GM19240 (cell line): ENCODE measurements around the gene MEX3C.

Source experiments
- DNase-seq: peaks from one replicate; pipeline ENCODE4 v3.0.0; 2011; ENCODE audit warnings: low spot score; ENCODE audit not compliant: insufficient read length

MEX3C gene

DNA sequence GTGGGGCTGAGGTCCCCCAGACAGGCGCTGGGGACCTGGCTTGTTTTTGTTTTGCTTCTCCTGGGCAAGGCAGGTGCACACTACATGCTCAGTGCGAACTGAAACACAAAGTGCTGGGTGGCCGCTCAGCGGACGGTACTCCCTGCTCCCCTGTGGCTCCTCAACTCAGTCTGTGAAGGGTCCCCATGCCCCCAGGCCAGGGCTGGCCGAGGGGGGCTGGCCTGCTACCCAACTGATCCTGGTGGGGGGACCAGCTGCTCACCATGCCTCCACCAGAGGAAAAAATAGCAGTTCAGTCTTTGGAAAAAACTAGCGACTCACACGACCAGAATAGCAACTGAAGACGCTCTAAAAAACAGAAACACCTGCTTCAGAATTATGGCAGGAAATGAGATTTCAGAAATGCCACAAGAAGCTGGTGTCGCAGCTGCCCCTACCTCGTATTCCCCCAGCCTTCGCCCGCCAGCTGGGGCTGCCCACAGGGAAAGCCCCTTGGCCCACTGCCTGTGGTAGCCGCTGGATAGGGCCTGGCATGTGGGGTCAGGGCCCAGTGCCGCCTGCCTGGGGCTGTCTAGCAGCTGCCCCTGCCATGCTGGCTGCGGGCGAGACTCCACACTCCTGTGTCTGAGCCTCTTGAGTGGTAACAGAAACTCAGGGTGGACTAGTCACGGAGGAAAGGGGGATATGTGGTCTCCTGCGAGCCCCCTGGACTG is 43.7 kb downstream of the MEX3C start:
- DNase-seq: peak; percentile 44

DNA sequence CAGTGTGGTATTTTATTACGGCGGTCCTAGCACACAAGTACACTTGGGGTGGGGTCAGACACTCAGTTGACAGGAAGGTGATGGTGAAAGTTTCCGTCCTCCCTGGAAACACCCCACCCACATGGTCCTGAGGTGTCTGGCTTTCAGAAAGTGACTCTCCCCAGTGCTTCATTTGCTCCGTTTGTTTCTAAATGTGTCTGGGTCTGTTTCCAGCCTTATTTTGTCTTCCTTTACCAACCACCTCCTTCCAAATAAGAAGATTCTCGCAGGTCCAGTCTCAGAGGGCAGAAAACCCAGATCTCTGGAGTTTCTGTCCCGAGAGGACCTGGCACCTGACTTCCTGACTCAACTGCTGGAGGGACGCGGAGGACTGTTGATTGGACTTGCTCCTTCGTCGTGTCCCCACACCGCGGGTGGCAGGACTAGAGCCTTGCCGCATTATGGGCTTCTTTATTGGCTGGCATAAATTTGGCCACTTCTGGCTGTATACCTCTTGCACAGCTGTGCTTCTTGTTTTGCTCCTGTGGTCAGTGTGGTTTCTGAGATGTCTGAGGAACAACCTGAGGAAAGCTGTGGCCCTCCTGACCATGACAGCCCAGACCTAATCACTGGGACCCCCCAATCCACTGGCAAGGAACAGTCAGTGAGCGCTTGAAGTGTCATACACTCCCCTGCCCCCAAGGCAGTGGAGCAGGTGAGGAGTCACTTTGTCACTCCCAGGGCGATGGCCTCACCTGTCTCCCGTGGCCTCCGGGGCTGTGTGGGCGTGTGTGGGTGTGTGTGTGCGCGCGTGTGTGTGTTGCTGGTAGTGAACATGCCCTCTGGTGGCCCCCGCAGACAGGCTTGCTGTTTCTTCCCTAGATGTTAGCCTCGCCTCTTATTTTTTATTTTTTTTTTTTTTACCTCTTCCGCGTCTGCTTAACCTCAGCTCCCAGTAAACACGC is 45.6 kb downstream of the MEX3C start:
- DNase-seq: no peak

DNA sequence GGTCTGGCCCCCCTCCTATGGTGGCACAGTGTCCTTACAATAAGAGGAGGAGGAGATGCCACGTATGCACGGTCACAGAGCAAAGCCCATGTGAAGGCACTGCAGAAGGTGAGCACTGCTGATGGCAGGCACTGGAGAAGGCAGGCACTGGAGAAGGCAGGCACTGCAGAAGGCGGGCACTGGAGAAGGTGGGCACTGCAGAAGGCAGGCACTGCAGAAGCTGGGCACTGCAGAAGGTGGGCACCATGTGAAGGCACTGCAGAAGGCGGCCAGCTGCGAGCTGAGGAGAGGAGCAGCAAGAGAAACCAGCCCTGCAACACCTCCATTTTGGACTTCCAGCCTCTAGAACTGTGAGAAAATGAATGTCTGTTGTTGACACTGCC is 46.3 kb downstream of the MEX3C start:
- no peak for DNase-seq

DNA sequence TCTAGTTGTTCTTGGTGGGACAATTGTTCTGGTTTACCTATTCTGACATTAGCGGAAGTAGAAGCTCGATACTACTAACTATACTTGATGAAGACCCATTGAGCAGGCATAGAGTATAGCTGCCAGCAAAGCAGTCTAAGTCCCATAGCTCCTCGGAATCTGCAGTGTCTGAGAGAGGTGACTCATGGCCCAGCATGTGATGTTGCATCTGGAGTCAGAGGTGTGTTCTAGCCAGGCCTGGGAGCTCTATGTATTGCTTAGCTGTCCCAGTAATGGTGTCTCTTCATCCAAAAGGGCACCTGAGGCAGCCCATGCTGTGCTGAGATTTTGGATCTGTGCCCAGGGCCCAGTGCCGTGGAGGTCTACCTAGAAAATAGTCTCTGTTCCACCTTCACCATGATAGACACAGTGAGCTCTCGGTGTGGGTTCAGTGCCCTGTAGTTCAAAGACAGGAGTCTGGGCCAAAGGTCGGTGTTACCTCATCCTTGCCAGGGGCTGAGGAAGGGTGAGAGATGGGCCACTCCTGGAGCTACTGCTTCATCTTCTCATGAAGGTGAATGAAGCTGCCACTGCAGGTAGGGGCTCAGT is 47.3 kb downstream of the MEX3C start:
- no peak for DNase-seq

DNA sequence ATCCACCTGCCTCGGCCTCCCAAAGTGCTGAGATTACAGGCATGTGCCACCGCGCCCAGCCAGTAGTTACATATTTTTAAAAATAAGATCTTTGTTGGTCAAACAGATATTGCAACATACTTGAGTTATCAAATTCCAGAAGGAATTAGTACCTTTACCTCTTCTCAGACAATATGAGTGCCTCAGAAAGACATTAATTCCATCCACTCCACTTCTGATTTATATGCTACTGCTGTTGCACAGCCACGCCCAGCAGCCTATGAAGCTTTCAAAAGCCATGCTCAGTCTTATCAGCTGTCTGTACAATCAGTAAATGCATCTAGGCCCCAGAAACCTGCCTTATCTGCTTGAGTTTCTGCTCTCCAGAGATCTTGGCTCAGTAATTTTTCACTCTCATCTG is 47.8 kb downstream of the MEX3C start:
- no peak for DNase-seq

DNA sequence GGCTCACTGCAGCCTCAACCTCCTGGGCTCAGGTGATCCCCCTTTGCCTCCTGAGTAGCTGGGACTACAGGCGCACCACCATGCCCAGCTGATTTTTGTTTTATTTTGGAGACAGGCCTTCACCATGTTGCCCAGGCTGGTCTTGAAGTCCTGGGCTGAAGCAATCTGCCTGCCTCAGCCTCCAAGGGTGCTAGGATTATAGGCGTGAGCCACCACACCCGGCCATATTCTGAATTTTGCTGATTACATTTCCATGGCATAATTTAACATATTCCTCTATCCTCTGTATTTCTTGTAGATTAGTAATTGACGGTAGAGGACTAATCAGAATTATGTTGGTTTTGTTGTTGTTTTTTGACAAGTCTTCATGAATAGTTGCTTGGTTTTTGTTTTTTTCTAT is 50.6 kb downstream of the MEX3C start:
- no peak for DNase-seq

DNA sequence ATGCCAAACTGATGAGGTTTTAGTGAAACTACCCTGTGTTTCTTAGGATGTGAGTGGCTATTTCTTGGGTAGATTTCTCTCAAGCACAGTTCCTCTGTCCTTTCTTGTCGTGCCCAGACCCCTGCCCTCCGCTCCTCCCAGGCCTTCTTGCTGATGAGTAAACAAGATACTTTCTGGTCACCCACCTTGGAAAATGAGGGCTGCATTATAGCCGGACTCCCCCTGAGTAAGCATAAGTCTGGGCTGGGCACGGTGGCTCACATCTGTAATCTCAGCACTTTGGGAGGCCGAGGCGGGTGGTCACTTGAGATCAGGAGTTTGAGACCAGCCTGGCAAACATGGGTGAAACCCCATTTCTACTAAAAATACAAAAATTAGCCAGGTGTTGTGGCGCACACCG is 58.5 kb downstream of the MEX3C start:
- no peak for DNase-seq

DNA sequence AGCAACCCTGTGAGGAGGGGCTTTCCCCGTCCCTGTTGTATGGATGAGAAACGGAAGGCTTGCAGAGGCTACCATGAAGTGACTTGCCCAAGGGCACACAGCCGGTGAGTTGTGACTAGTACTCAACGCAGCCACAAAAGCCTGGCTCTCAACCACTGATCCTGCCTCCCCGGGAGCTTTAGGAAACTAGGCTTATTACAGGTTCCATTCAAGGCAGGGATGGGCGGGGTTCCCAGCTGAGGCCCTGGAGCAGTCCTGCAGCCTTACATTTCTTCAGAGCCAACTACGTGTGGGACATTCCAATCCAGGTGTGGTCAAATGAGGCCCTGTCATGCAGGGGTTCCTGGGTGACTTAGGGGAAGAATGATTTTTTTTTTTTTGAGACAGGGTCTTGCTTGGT is 59.6 kb downstream of the MEX3C start:
- no peak for DNase-seq

DNA sequence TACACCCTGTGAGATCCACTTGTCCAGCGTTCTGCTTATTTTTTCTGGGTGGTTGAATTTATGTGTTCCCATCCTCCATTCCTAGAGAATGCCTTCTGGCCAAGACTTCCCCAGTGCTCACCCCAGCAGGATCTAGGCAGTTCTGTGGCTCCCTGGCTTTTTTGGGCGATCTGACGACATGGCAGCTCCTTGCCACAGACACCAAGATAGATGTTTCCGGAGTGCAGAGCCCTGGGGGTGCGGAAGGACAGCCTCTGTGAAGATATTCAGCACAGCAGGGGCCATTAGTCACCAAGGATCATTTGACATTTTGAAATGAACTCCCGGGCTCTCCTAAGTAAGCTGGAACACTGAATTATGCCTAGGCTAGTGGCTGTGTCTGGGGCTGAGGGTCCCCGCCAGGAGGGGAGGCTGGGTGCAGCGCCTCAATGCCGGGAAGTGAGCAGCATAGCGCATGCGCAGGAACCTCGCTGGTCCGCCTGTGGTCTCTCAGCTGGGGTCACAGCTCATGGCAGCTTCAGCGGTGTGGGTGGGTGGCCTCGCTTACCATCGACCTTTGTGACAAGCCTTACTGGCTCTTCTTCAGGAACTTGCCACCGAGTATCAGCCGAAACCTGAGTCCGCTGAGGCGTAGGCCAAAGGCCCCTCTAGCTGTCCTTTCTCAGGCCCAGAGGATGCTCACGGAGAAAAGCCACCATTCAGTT is 60.3 kb downstream of the MEX3C start:
- no peak for DNase-seq

DNA sequence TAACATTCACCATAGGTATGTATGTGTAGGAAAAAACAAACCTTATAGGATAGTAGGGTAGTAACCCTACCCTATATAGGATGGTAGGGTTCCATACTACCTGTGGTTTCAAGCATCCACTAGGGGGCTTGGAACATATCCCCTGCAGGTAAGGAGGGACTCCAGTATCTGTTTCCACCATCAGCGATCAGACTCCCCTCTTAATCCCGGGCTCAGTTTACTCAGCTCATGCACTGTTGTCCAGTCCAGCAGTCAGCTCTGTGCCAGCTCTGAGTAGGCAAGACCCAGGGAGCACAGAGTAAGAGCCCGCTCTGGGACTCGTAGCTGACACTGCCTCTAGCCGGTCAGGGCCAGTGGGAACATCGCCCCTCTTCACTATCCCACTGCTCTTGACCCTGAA is 61.7 kb downstream of the MEX3C start:
- DNase-seq: no peak

DNA sequence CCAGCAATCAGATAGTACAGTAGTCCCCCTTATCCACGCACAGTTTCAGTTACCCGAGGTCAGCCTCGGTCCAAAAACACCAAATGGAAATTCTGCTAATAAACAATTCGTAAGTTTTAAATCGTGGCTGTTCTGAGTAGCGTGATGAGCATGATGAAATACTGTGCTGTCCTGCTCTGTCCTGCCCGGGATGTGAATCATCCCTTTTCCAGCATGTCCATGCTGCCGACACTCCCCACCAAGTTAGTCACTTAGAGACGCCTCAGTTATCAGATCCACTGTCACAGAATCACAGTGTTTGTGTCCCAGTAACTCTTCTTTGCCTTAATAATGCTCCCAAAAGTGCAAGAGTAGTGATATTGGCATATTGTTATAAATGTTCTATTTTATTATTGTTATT is 62.1 kb downstream of the MEX3C start:
- no peak for DNase-seq

DNA sequence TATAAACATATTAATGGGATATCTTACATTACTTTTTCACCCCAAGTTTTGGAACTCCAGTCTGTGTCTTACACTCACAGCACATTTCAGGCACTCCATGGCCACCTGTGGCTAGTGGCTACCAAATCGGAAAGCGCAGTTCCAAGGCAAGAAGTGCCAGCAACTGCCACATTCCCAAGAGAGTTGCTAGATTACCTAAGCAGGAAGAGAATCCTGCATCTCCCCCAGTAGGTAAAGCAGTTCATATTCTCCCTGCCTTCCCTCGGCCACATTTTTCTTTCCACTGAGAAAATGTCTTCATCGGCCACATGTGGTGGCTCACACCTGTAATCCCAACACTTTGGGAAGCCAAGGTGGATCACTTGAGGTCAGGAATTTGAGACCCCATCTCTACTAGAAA is 62.8 kb downstream of the MEX3C start:
- DNase-seq: no peak

DNA sequence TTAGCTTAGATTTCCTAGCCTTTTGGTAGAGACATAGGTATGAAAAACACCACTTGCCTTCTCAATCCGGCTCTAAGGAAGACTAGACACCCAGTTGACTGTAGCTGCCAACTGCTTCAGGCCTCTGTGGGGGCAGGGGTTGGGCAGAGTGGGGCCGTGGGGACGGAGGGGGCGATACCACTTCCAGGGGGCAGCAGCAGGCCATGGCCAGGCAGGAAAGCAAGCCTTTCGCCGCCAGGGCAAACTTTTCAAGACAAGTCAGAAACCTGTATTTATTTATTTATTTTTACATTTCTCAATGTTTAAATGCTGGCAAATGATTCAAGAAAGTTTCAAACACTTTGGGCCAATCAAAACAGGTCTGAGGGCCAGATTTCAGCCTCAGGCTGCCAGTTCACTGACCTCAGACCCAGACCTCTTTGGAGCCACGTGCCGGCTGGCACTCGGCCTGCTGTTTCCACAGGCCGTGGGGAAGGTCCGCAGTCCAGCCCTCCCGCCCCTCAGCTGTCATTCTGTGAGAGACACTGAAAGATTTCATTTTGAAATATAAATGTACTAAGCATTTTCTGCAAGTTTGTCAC is 63.8 kb downstream of the MEX3C start:
- no peak for DNase-seq

DNA sequence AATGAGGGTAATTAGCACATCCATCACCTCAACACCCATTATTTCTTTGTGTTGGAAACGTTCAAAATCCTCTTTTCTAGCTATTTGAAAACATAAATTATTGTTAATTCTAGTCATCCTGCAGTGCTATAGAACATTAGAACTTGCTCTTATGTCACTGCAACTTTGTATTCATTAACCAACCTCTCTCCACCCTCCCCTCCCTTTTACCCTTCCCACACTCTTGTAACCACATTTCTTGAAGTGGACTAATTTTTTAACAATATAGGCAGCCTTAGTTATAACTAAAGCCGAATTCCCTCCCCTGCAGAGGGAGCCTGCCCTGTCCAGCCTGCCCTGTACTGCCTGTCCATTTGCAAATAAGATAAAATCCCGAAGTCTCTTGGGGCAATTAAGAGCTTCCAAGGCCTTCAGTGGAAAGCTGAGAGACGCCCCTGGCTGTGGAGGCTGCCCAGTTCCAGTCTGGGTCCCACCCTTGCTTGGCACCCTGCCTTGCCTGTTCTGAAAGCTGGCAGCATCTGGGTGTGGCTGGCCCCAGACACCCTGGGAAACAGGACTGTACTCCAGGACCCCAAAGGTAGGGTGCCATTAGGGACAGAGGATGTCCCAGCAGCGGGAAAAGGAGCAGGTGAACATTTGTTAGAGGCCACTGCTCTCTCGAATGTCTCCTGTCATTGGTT is 65.1 kb downstream of the MEX3C start:
- no peak for DNase-seq

DNA sequence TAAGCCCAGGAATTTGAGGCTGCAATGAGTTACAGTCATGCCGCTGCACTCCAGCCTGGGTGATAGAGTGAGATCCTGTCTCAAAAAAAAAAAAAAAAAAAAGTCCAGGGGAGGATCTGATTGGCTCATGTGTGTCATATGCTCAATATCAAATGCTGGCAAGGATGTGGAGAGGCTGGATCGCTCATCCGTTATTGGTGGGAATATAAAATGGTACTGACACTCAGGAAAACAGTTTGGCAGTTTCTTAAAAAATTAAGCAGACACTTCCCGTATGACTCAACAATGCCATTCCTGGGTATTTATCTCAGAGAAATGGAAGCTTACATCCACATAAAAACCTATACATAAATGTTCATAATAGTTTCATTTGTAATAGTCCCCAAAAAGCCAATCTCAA is 68.9 kb downstream of the MEX3C start:
- no peak for DNase-seq

DNA sequence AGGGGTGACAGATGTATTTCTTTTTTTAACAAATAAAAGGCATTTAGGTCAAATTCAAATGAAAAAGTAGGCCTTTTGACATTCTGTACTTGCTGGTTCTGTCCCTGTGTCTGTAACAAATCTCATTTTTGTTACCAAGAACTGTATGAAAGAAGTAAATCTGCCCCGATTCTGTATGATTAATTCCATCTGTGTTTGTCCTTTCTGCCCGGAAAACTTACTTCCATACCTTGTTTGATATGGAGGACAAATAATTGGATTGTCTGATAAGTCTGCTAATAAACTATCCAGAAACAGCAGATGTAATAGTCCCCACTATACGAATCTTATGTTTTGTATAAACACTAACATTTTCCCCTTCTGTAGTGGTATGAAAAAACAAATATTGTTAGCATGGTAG is 69.8 kb downstream of the MEX3C start:
- no peak for DNase-seq

DNA sequence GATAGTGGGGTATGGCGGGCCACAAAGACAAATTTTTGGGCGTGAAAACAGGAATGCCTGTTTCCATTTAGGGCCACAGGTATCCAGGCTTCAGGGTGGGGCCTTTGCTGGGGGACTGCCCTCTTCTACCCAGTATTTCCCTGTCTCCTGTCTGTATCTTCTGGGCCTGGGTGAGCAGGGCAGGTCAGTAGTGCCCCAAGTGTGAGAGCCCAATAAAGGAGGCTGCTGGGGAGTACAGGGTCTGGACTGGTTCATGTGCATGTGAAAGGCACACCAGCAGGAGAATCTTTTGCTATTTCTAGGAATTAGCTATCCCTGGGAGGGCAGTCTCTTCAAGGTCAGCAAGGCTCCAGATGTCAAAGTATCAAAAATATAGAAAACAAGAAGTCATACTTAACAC is 71.5 kb downstream of the MEX3C start:
- no peak for DNase-seq
